IMR-90 (cell line): ENCODE measurements around the gene SERPINE2. TPM values are rescaled to one million over a fixed set of nuclear protein-coding genes. Genes with fewer than 3 reads are reported as not detected.

ENCODE experiments used
- ATAC-seq: fragments of 200-7000 bp; cut with Tn5 transposase; 2 replicates; pipeline ENCODE4 v1.9.1; 2020; ENCODE audit warnings: low read depth, mild to moderate bottlenecking, moderate library complexity
- BruUV-seq: library from RNA; stranded (reverse); fragments of 400-500 nt; replicated peaks from 2 replicates; lab custom pipeline; 2021; lab: Mats Ljungman, UMichigan
- CTCF ChIA-PET: fragments of 300-600 bp; formaldehyde crosslinking; extraction: SDS; loops from one replicate; lab custom pipeline; 2021; ENCODE audit warnings: antibody characterized with exemption; lab: Yijun Ruan, JAX
- POLR2A ChIA-PET: fragments of 300-600 bp; sonication (Branson Sonifier 250); formaldehyde crosslinking; loops from one replicate; lab custom pipeline; 2022; ENCODE audit warnings: antibody characterized with exemption; ENCODE audit not compliant: unreplicated experiment; lab: Charles Lee
- DNase-seq: peaks from one replicate; pipeline ENCODE4 v3.0.0; 2013
- H2AFZ ChIP-seq: replicated peaks from 2 replicates; pipeline ENCODE3; 2013; ENCODE audit warnings: low read length, mild to moderate bottlenecking; ENCODE audit not compliant: poor library complexity
- H2AK5ac ChIP-seq: 2 replicates; pipeline ENCODE4 v1.6.1; 2013; ENCODE audit warnings: low read depth, low read length, inconsistent platforms
- H2AK9ac ChIP-seq: replicated peaks from 2 replicates; pipeline ENCODE3; 2013; ENCODE audit warnings: mild to moderate bottlenecking, low read depth, low read length, moderate library complexity; ENCODE audit not compliant: poor library complexity
- H2BK120ac ChIP-seq: 2 replicates; pipeline ENCODE4 v1.6.1; 2013; ENCODE audit warnings: low read depth, low read length, inconsistent platforms
- H2BK15ac ChIP-seq: 3 replicates; pipeline ENCODE4 v1.6.1; 2013; ENCODE audit warnings: low read depth, low read length, inconsistent platforms
- H2BK20ac ChIP-seq: 2 replicates; pipeline ENCODE4 v1.6.1; 2013; ENCODE audit warnings: low read depth, mild to moderate bottlenecking, inconsistent platforms, low read length, moderate library complexity
- H2BK5ac ChIP-seq: 2 replicates; pipeline ENCODE4 v1.6.1; 2013; ENCODE audit warnings: mild to moderate bottlenecking, low read depth, low read length, inconsistent platforms; ENCODE audit not compliant: poor library complexity, severe bottlenecking
- H3K14ac ChIP-seq: replicated peaks from 2 replicates; pipeline ENCODE4 v1.6.1; 2013; ENCODE audit warnings: low read depth, low read length, inconsistent platforms
- H3K18ac ChIP-seq: 2 replicates; pipeline ENCODE4 v1.6.1; 2013; ENCODE audit warnings: low read depth, low read length, control low read depth
- H3K23ac ChIP-seq: 2 replicates; pipeline ENCODE4 v1.6.1; 2013; ENCODE audit warnings: low read depth, low read length, inconsistent platforms
- H3K27ac ChIP-seq: 2 replicates; pipeline ENCODE4 v1.5.1; 2013; ENCODE audit warnings: mild to moderate bottlenecking, control low read depth, low read length; ENCODE audit not compliant: insufficient read depth
- H3K27me3 ChIP-seq: 2 replicates; pipeline ENCODE4 v1.6.1; 2013; ENCODE audit warnings: low read length; ENCODE audit not compliant: control insufficient read depth, insufficient read depth
- H3K36me3 ChIP-seq: 2 replicates; pipeline ENCODE4 v1.6.1; 2013; ENCODE audit warnings: low read length, mixed read lengths; ENCODE audit not compliant: control insufficient read depth, insufficient read depth
- H3K4ac ChIP-seq: 2 replicates; pipeline ENCODE4 v1.6.1; 2013; ENCODE audit warnings: low read depth, low read length, inconsistent platforms
- H3K4me1 ChIP-seq: 2 replicates; pipeline ENCODE4 v1.6.1; 2013; ENCODE audit warnings: low read length, mixed read lengths; ENCODE audit not compliant: control insufficient read depth, insufficient read depth
- H3K4me2 ChIP-seq: 2 replicates; pipeline ENCODE4 v1.6.1; 2013; ENCODE audit warnings: low read depth, mild to moderate bottlenecking, control low read depth, low read length, moderate library complexity
- H3K4me3 ChIP-seq: 2 replicates; pipeline ENCODE4 v1.5.1; 2013; ENCODE audit warnings: low read depth, mild to moderate bottlenecking, control low read depth, low read length, moderate library complexity; ENCODE audit not compliant: insufficient read depth
- H3K56ac ChIP-seq: 2 replicates; pipeline ENCODE4 v1.6.1; 2013; ENCODE audit warnings: low read length, inconsistent platforms; ENCODE audit not compliant: insufficient read depth; ENCODE audit errors: extremely low read depth
- H3K79me1 ChIP-seq, 2 experiments: 2 replicates each; pipeline ENCODE4 v1.6.1; 2013; ENCODE audit warnings: low read length in 2 of 2, inconsistent platforms in 1 of 2, low read depth in 1 of 2
- H3K9ac ChIP-seq: 2 replicates; pipeline ENCODE4 v1.6.1; 2013; ENCODE audit warnings: low read depth, low read length, control low read depth
- H3K9me1 ChIP-seq: 2 replicates; pipeline ENCODE4 v1.6.1; 2013; ENCODE audit warnings: low read length, inconsistent platforms; ENCODE audit not compliant: insufficient read depth
- H3K9me3 ChIP-seq: 2 replicates; pipeline ENCODE4 v1.6.1; 2013; ENCODE audit warnings: low read length; ENCODE audit not compliant: control insufficient read depth, insufficient read depth
- H4K20me1 ChIP-seq: 2 replicates; pipeline ENCODE4 v1.6.1; 2013; ENCODE audit warnings: low read length, inconsistent platforms; ENCODE audit not compliant: insufficient read depth
- H4K5ac ChIP-seq: 2 replicates; pipeline ENCODE4 v1.6.1; 2013; ENCODE audit warnings: mild to moderate bottlenecking, low read depth, low read length, control low read depth
- H4K8ac ChIP-seq, 2 experiments: 2 replicates each; pipeline ENCODE4 v1.6.1; 2013; ENCODE audit warnings: low read depth in 2 of 2, low read length in 2 of 2, control low read depth in 1 of 2, inconsistent platforms in 1 of 2
- H4K91ac ChIP-seq: 2 replicates; pipeline ENCODE4 v1.6.1; 2013; ENCODE audit warnings: low read depth, low read length, inconsistent platforms; ENCODE audit not compliant: insufficient read depth
- CEBPB ChIP-seq: IDR thresholded peaks from 2 replicates; pipeline ENCODE4 v1.6.1; 2012; ENCODE audit warnings: low read depth, low read length, improper control_type of control experiment
- RFX5 ChIP-seq: IDR thresholded peaks from 2 replicates; pipeline ENCODE4 v1.8.0; 2012; ENCODE audit warnings: low read depth, mild to moderate bottlenecking, low read length, moderate library complexity
- WGBS, 2 experiments: methylation state at CpG; one replicate each; pipeline versions ENCODE4 v1.1.5 to v1.1.7; 2013; ENCODE audit warnings: missing lambda C conversion rate in 2 of 2; ENCODE audit not compliant: insufficient read length in 1 of 2; ENCODE audit errors: extremely low coverage in 2 of 2; 5-methylcytosine and 5-hydroxymethylcytosine counted together
- dilution Hi-C: fragments of 300-500 bp; cut with HindIII; formaldehyde crosslinking; loops from one replicate; pipeline ENCODE4 v1.14.3; 2018; ENCODE audit warnings: low sequenced_read_pairs; ENCODE audit not compliant: unreplicated experiment
- in situ Hi-C: fragments of 300-500 bp; cut with MboI; formaldehyde crosslinking; loops from 3 replicates; pipeline ENCODE4 v1.14.3; 2019; ENCODE audit warnings: low sequenced_read_pairs, inconsistent platforms, mixed read lengths
- intact Hi-C: fragments of 100-400 bp; cut with micrococcal nuclease; formaldehyde crosslinking; loops from 2 replicates; pipeline ENCODE4 v1.10.0; 2022
- polyA plus RNA-seq, 3 experiments: library from polyadenylated mRNA; depleted of rRNA; stranded (reverse); fragments of >200 nt; gene quantifications; 2 replicates each; pipeline ENCODE4 v1.2.3, GENCODE V29; 2012; ENCODE audit warnings: low replicate concordance in 1 of 3
- total RNA-seq: library from RNA; depleted of rRNA; stranded (reverse); fragments of >200 nt; gene quantifications from 2 replicates; pipeline ENCODE4 v1.2.3, GENCODE V29; 2012

Gene SERPINE2
- total and polyA plus RNA-seq, 2 of the 4 experiments (the other 2 are of a cell fraction): 24.0 to 62.7 TPM

DNA sequence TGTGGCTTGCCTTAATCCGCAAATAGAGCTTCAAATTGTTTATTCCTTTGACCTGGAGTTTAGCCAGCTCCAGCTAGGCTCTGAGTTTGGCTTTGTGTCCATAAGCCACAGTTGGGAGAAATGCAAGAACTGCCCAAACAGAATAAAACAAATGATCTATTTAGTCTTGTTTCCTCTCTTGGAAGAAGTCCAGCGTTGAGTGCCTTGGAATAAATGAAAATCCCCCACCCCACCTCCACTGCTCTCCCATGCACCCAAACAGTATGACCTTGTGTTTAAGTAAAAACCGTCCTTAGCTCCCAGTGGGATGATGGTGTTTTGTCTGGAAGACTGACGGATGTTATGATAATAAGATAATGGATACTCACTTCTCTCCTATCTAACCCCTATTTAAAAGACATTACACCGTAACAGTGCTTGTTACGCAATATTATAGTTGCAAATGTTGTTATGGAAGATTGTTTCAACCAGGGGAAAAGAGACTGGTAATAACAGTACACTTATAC is 3.2 kb upstream of the SERPINE2 start:
- Histone ChIP-seq H3K4me3 (no peak overlapping the region), H2BK15ac (no peak overlapping the region), H3K27ac (no peak overlapping the region), H4K5ac (no peak overlapping the region), H2AK5ac (no peak overlapping the region), H3K9me3 (no peaks in the 10 kb centered on the region), H3K79me1 (peaks cover 0 to 9% of the 10 kb centered on the region in 2 experiments; a peak in 2 of 4 replicates), H3K4me2 (peak overlapping the region; percentile 57; the same call in 1 of the 2 replicates), H2BK120ac (no peak overlapping the region), H3K9ac (no peak overlapping the region), H3K18ac (no peak overlapping the region), H3K27me3 (peaks cover 15% of the 10 kb centered on the region), H3K4me1 (peaks cover 13% of the 10 kb centered on the region), H3K4ac (no peak overlapping the region), H3K56ac (no peak overlapping the region), H4K91ac (no peak overlapping the region), H4K20me1 (no peaks in the 10 kb centered on the region; the same call in 1 of the 2 replicates), H2AFZ (no peak overlapping the region), H2AK9ac (no peak overlapping the region), H3K14ac (no peak overlapping the region), H3K9me1 (peaks cover 2% of the 10 kb centered on the region), H3K23ac (no peak overlapping the region), H2BK20ac (no peak overlapping the region), H2BK5ac (no peak overlapping the region), H4K8ac (no peak overlapping the region), H3K36me3 (no peaks in the 10 kb centered on the region)
- 0% methylated on average over 1 of the region's 6 CpGs; no CpG with 5 or more reads in 1 of the 2 experiments for WGBS, 2 experiments
- TF ChIP-seq CEBPB: peak; percentile 96
- no peak for TF ChIP-seq RFX5
- DNase-seq (peak; percentile 38), ATAC-seq (no peak)
- POLR2A ChIA-PET: interaction anchor here (0.6 kb wide), 1 partner anchor 68 kb away, joined by 3 read pairs; no protein-coding TSS in a partner anchor
- CTCF ChIA-PET: interaction anchor here (0.7 to 0.9 kb wide), 3 partner anchors 8 to 235 kb away, joined by 3 to 4 read pairs (median 4); no protein-coding TSS in a partner anchor
- in situ Hi-C loops (no loop called here), dilution Hi-C loops (no loop called here), intact Hi-C loops (no loop called here)
- no TSS peak for BruUV-seq
